ENCODE data around the gene CCDC107. TPM values are rescaled to one million over a fixed set of nuclear protein-coding genes. Genes with fewer than 3 reads are reported as not detected.

Gene CCDC107
- total and polyA plus RNA-seq, 4 donors = 5.4 to 20.2 (median 10.4) TPM

DNA sequence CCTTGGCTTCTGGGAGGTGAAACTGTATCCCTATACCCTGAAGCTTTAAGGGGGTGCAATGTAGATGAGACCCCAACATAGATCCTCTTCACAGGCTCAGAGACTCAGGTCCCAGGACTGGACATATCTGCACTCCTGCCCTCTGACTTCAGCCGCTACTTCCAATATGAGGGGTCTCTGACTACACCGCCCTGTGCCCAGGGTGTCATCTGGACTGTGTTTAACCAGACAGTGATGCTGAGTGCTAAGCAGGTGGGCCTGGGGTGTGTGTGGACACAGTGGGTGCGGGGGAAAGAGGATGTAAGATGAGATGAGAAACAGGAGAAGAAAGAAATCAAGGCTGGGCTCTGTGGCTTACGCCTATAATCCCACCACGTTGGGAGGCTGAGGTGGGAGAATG is 21.0 kb downstream of the CCDC107 start:
- Histone ChIP-seq H3K27me3 (ENCODE audit: control insufficient read depth in 4 of 4, insufficient read depth in 4 of 4, low read length in 3 of 4) (no peaks in the 10 kb centered on the region), H3K9ac (ENCODE audit: low read depth in 1 of 2, low read length in 2 of 2) (no peak overlapping the region), H3K27ac (ENCODE audit: low read depth in 1 of 2, low read length in 2 of 2) (no peak overlapping the region), H3K4me1 (ENCODE audit: control insufficient read depth in 4 of 4, insufficient read depth in 4 of 4, low read length in 3 of 4) (peaks cover 0 to 8% (median 7%) of the 10 kb centered on the region in 4 donors), H3K4me3 (ENCODE audit: low read depth in 1 of 3, low read length in 3 of 3) (no peak overlapping the region), H3K9me3 (ENCODE audit: control insufficient read depth in 4 of 4, low read length in 3 of 4) (no peaks in the 10 kb centered on the region), H3K36me3 (ENCODE audit: control insufficient read depth in 4 of 4, insufficient read depth in 3 of 4, low read depth in 1 of 4, low read length in 3 of 4) (no peaks in the 10 kb centered on the region)
- DNase-seq (ENCODE audit: low spot score) = no peak
- TF ChIP-seq EGR1 (IDR thresholded peaks at IDR 0.05; ENCODE audit: low read depth in 2 of 2) = no peak
- TF ChIP-seq HNF4G (IDR thresholded peaks at IDR 0.05) = no peak
- TF ChIP-seq, protein P1, sequence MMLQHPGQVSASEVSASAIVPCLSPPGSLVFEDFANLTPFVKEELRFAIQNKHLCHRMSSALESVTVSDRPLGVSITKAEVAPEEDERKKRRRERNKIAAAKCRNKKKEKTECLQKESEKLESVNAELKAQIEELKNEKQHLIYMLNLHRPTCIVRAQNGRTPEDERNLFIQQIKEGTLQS (IDR thresholded peaks at IDR 0.05) = no peak
- TF ChIP-seq NR2F2 (IDR thresholded peaks at IDR 0.05) = no peak
- no peak for TF ChIP-seq GABPA (IDR thresholded peaks at IDR 0.05 in 1 of 2, conservative IDR thresholded peaks at IDR 0.05 in 1 of 2)
- no peak for TF ChIP-seq JUND (IDR thresholded peaks at IDR 0.05)
- no peak for TF ChIP-seq FOXA1 (IDR thresholded peaks at IDR 0.05)
- TF ChIP-seq RAD21 (IDR thresholded peaks at IDR 0.05) = no peak
- TF ChIP-seq, protein P2, sequence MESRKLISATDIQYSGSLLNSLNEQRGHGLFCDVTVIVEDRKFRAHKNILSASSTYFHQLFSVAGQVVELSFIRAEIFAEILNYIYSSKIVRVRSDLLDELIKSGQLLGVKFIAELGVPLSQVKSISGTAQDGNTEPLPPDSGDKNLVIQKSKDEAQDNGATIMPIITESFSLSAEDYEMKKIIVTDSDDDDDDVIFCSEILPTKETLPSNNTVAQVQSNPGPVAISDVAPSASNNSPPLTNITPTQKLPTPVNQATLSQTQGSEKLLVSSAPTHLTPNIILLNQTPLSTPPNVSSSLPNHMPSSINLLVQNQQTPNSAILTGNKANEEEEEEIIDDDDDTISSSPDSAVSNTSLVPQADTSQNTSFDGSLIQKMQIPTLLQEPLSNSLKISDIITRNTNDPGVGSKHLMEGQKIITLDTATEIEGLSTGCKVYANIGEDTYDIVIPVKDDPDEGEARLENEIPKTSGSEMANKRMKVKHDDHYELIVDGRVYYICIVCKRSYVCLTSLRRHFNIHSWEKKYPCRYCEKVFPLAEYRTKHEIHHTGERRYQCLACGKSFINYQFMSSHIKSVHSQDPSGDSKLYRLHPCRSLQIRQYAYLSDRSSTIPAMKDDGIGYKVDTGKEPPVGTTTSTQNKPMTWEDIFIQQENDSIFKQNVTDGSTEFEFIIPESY (IDR thresholded peaks at IDR 0.05) = no peak
- no peak for TF ChIP-seq YY1 (IDR thresholded peaks at IDR 0.05)
- TF ChIP-seq, protein P3, sequence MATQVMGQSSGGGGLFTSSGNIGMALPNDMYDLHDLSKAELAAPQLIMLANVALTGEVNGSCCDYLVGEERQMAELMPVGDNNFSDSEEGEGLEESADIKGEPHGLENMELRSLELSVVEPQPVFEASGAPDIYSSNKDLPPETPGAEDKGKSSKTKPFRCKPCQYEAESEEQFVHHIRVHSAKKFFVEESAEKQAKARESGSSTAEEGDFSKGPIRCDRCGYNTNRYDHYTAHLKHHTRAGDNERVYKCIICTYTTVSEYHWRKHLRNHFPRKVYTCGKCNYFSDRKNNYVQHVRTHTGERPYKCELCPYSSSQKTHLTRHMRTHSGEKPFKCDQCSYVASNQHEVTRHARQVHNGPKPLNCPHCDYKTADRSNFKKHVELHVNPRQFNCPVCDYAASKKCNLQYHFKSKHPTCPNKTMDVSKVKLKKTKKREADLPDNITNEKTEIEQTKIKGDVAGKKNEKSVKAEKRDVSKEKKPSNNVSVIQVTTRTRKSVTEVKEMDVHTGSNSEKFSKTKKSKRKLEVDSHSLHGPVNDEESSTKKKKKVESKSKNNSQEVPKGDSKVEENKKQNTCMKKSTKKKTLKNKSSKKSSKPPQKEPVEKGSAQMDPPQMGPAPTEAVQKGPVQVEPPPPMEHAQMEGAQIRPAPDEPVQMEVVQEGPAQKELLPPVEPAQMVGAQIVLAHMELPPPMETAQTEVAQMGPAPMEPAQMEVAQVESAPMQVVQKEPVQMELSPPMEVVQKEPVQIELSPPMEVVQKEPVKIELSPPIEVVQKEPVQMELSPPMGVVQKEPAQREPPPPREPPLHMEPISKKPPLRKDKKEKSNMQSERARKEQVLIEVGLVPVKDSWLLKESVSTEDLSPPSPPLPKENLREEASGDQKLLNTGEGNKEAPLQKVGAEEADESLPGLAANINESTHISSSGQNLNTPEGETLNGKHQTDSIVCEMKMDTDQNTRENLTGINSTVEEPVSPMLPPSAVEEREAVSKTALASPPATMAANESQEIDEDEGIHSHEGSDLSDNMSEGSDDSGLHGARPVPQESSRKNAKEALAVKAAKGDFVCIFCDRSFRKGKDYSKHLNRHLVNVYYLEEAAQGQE (IDR thresholded peaks at IDR 0.05) = no peak
- TF ChIP-seq RXRA (IDR thresholded peaks at IDR 0.05) = no peak
- no peak for TF ChIP-seq HNF4A (conservative IDR thresholded peaks at IDR 0.05)
- TF ChIP-seq, protein P4, sequence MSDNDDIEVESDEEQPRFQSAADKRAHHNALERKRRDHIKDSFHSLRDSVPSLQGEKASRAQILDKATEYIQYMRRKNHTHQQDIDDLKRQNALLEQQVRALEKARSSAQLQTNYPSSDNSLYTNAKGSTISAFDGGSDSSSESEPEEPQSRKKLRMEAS (IDR thresholded peaks at IDR 0.05) = no peak
- TF ChIP-seq, protein P5, sequence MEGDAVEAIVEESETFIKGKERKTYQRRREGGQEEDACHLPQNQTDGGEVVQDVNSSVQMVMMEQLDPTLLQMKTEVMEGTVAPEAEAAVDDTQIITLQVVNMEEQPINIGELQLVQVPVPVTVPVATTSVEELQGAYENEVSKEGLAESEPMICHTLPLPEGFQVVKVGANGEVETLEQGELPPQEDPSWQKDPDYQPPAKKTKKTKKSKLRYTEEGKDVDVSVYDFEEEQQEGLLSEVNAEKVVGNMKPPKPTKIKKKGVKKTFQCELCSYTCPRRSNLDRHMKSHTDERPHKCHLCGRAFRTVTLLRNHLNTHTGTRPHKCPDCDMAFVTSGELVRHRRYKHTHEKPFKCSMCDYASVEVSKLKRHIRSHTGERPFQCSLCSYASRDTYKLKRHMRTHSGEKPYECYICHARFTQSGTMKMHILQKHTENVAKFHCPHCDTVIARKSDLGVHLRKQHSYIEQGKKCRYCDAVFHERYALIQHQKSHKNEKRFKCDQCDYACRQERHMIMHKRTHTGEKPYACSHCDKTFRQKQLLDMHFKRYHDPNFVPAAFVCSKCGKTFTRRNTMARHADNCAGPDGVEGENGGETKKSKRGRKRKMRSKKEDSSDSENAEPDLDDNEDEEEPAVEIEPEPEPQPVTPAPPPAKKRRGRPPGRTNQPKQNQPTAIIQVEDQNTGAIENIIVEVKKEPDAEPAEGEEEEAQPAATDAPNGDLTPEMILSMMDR (IDR thresholded peaks at IDR 0.05; ENCODE audit: low read depth, low read length, missing input control) = no peak
- no peak for TF ChIP-seq SP1 (IDR thresholded peaks at IDR 0.05)
- TF ChIP-seq TAF1 (conservative IDR thresholded peaks at IDR 0.05) = no peak
- WGBS = 92% methylated on average over 5 of the region's 5 CpGs
